Activated naive CD8-positive, alpha-beta T cell treated with anti-CD3 and anti-CD28 coated beads for 36 hours (primary cell): ENCODE measurements around the gene EFNA5. TPM values are rescaled to one million over a fixed set of nuclear protein-coding genes. Genes with fewer than 3 reads are reported as not detected.

ENCODE experiments used
- DNase-seq: peaks from one replicate; pipeline ENCODE4 v3.0.0; 2021
- H3K27ac Mint-ChIP-seq: one replicate; pipeline ENCODE4 v1.8.0; 2022; ENCODE audit warnings: mild to moderate bottlenecking, moderate library complexity, mixed read lengths
- H3K27me3 Mint-ChIP-seq: one replicate; pipeline ENCODE4 v1.8.0; 2022; ENCODE audit warnings: mild to moderate bottlenecking, mixed read lengths
- H3K36me3 Mint-ChIP-seq: one replicate; pipeline ENCODE4 v1.8.0; 2021; ENCODE audit warnings: mild to moderate bottlenecking, mixed read lengths
- H3K4me1 Mint-ChIP-seq: one replicate; pipeline ENCODE4 v1.8.0; 2021; ENCODE audit warnings: mixed read lengths
- H3K4me3 Mint-ChIP-seq: one replicate; pipeline ENCODE4 v1.8.0; 2022; ENCODE audit warnings: mild to moderate bottlenecking, moderate library complexity, mixed read lengths
- H3K9me3 Mint-ChIP-seq: one replicate; pipeline ENCODE4 v1.8.0; 2022; ENCODE audit warnings: mixed read lengths
- total RNA-seq, 2 experiments: library from RNA; stranded (reverse); gene quantifications; one replicate each; pipeline ENCODE4 v1.2.3, GENCODE V29; 2021

Gene EFNA5
- total RNA-seq, 2 experiments from 2014 or later = not detected

GRCh38 chr5:107545486-107545885 is 125.3 kb downstream of the EFNA5 start:
- Mint-ChIP-seq H3K9me3 (no peaks in the 10 kb centered on the region), H3K27me3 (peaks cover 12% of the 10 kb centered on the region), H3K27ac (no peak overlapping the region), H3K36me3 (no peaks in the 10 kb centered on the region), H3K4me1 (peaks cover 3% of the 10 kb centered on the region), H3K4me3 (no peak overlapping the region)
- no peak for DNase-seq

- Mint-ChIP-seq H3K36me3 (no peaks in the 10 kb centered on the region), H3K4me1 (peaks cover 3% of the 10 kb centered on the region), H3K27ac (no peak overlapping the region), H3K4me3 (no peak overlapping the region), H3K27me3 (peaks cover 12% of the 10 kb centered on the region), H3K9me3 (no peaks in the 10 kb centered on the region)
- no peak for DNase-seq
These were observed 125.8 kb downstream of the EFNA5 start for GRCh38 chr5:107544967-107545366.

GRCh38 chr5:107544476-107544875 is 126.3 kb downstream of the EFNA5 start:
- no peaks in the 10 kb centered on the region for H3K36me3 Mint-ChIP-seq
- no peaks in the 10 kb centered on the region for H3K9me3 Mint-ChIP-seq
- no peak for DNase-seq
- peaks cover 3% of the 10 kb centered on the region for H3K4me1 Mint-ChIP-seq
- no peak overlapping the region for H3K4me3 Mint-ChIP-seq
- no peak overlapping the region for H3K27ac Mint-ChIP-seq
- H3K27me3 Mint-ChIP-seq = peaks cover 12% of the 10 kb centered on the region

GRCh38 chr5:107543868-107544267 is 126.9 kb downstream of the EFNA5 start:
- Mint-ChIP-seq H3K4me1 (peaks cover 3% of the 10 kb centered on the region), H3K27me3 (peaks cover 12% of the 10 kb centered on the region), H3K9me3 (no peaks in the 10 kb centered on the region), H3K27ac (no peak overlapping the region), H3K36me3 (no peaks in the 10 kb centered on the region), H3K4me3 (no peak overlapping the region)
- DNase-seq = no peak

GRCh38 chr5:107542831-107543231 is 127.9 kb downstream of the EFNA5 start:
- H3K27ac Mint-ChIP-seq = no peak overlapping the region
- peaks cover 8% of the 10 kb centered on the region for H3K4me1 Mint-ChIP-seq
- H3K9me3 Mint-ChIP-seq = no peaks in the 10 kb centered on the region
- peaks cover 13% of the 10 kb centered on the region for H3K27me3 Mint-ChIP-seq
- no peaks in the 10 kb centered on the region for H3K36me3 Mint-ChIP-seq
- H3K4me3 Mint-ChIP-seq = no peak overlapping the region
- no peak for DNase-seq

- Mint-ChIP-seq H3K4me1 (peaks cover 8% of the 10 kb centered on the region), H3K9me3 (no peaks in the 10 kb centered on the region)
These were observed 128.3 kb downstream of the EFNA5 start for GRCh38 chr5:107542428-107542827.

GRCh38 chr5:107541400-107541799 is 129.3 kb downstream of the EFNA5 start:
- Mint-ChIP-seq H3K27me3 (peaks cover 17% of the 10 kb centered on the region), H3K4me3 (no peak overlapping the region), H3K36me3 (no peaks in the 10 kb centered on the region), H3K9me3 (no peaks in the 10 kb centered on the region), H3K4me1 (peaks cover 8% of the 10 kb centered on the region), H3K27ac (no peak overlapping the region)
- DNase-seq = no peak

More at GRCh38 chr5:107542428-107542827, 128.3 kb downstream of the EFNA5 start:
- Mint-ChIP-seq H3K27me3 (peaks cover 17% of the 10 kb centered on the region), H3K27ac (no peak overlapping the region), H3K4me3 (no peak overlapping the region), H3K36me3 (no peaks in the 10 kb centered on the region)
- DNase-seq = no peak

GRCh38 chr5:107539726-107540330 is 130.9 kb downstream of the EFNA5 start:
- no peak for DNase-seq
- no peak overlapping the region for H3K27ac Mint-ChIP-seq
- H3K4me1 Mint-ChIP-seq = peaks cover 8% of the 10 kb centered on the region
- H3K9me3 Mint-ChIP-seq = no peaks in the 10 kb centered on the region
- H3K36me3 Mint-ChIP-seq = no peaks in the 10 kb centered on the region
- no peak overlapping the region for H3K4me3 Mint-ChIP-seq
- peaks cover 12% of the 10 kb centered on the region for H3K27me3 Mint-ChIP-seq

- Mint-ChIP-seq H3K27ac (no peak overlapping the region), H3K4me1 (peaks cover 8% of the 10 kb centered on the region), H3K9me3 (no peaks in the 10 kb centered on the region), H3K27me3 (peaks cover 12% of the 10 kb centered on the region), H3K36me3 (no peaks in the 10 kb centered on the region), H3K4me3 (no peak overlapping the region)
- DNase-seq = no peak
These were observed 131.8 kb downstream of the EFNA5 start for GRCh38 chr5:107538805-107539445.

GRCh38 chr5:107538331-107538730 is 132.4 kb downstream of the EFNA5 start:
- Mint-ChIP-seq H3K27ac (no peak overlapping the region), H3K9me3 (no peaks in the 10 kb centered on the region), H3K27me3 (peaks cover 12% of the 10 kb centered on the region), H3K36me3 (no peaks in the 10 kb centered on the region), H3K4me1 (peaks cover 8% of the 10 kb centered on the region), H3K4me3 (no peak overlapping the region)
- DNase-seq = no peak

- H3K27ac Mint-ChIP-seq = no peak overlapping the region
These were observed 134.9 kb downstream of the EFNA5 start for GRCh38 chr5:107535849-107536248.

GRCh38 chr5:107533910-107534876 is 136.5 kb downstream of the EFNA5 start:
- no peaks in the 10 kb centered on the region for H3K9me3 Mint-ChIP-seq
- H3K27me3 Mint-ChIP-seq = peaks cover 12% of the 10 kb centered on the region
- H3K27ac Mint-ChIP-seq = no peak overlapping the region
- no peak for DNase-seq
- H3K36me3 Mint-ChIP-seq = no peaks in the 10 kb centered on the region
- peaks cover 5% of the 10 kb centered on the region for H3K4me1 Mint-ChIP-seq
- no peak overlapping the region for H3K4me3 Mint-ChIP-seq

More at GRCh38 chr5:107535849-107536248, 134.9 kb downstream of the EFNA5 start:
- Mint-ChIP-seq H3K9me3 (no peaks in the 10 kb centered on the region), H3K27me3 (peaks cover 12% of the 10 kb centered on the region), H3K36me3 (no peaks in the 10 kb centered on the region), H3K4me3 (no peak overlapping the region), H3K4me1 (peaks cover 5% of the 10 kb centered on the region)
- DNase-seq = no peak

- Mint-ChIP-seq H3K27me3 (peaks cover 12% of the 10 kb centered on the region), H3K36me3 (no peaks in the 10 kb centered on the region), H3K27ac (no peak overlapping the region), H3K4me1 (no peaks in the 10 kb centered on the region), H3K9me3 (no peaks in the 10 kb centered on the region), H3K4me3 (no peak overlapping the region)
- no peak for DNase-seq
These were observed 137.8 kb downstream of the EFNA5 start for GRCh38 chr5:107532916-107533315.

GRCh38 chr5:107532169-107532878 is 138.4 kb downstream of the EFNA5 start:
- no peaks in the 10 kb centered on the region for H3K4me1 Mint-ChIP-seq
- no peak overlapping the region for H3K4me3 Mint-ChIP-seq
- no peaks in the 10 kb centered on the region for H3K9me3 Mint-ChIP-seq
- H3K27me3 Mint-ChIP-seq = peaks cover 7% of the 10 kb centered on the region
- no peak for DNase-seq
- H3K27ac Mint-ChIP-seq = no peak overlapping the region
- H3K36me3 Mint-ChIP-seq = no peaks in the 10 kb centered on the region

- Mint-ChIP-seq H3K27ac (no peak overlapping the region), H3K27me3 (peaks cover 7% of the 10 kb centered on the region), H3K4me3 (no peak overlapping the region), H3K9me3 (no peaks in the 10 kb centered on the region), H3K36me3 (no peaks in the 10 kb centered on the region), H3K4me1 (no peaks in the 10 kb centered on the region)
- DNase-seq = no peak
These were observed 139.4 kb downstream of the EFNA5 start for GRCh38 chr5:107531308-107531707.
